T-cell (primary cell): Measurements from ENCODE around the gene RGP1. TPM values are rescaled to one million over a fixed set of nuclear protein-coding genes. Genes with fewer than 3 reads are reported as not detected.

Experiments used
- ATAC-seq, 4 experiments: fragments of 200-7000 bp in 3 of 4; fragments of 150-1000 bp in 1 of 4; cut with Tn5 transposase; replicated peaks in 1 of 4; 1 replicate in 3 of 4; 2 replicates in 1 of 4; pipeline ENCODE4 v1.10.0; 2021; ENCODE audit warnings: moderate library complexity in 3 of 4, mild to moderate bottlenecking in 2 of 4, moderate number of reproducible peaks in 1 of 4
- CTCF ChIA-PET, 2 donors: fragments of 300-600 bp; sonication (Branson Sonifier 250); formaldehyde crosslinking; loops; one replicate each; lab custom pipeline; 2022; ENCODE audit warnings: antibody characterized with exemption in 2 of 2; lab: Charles Lee
- POLR2A ChIA-PET, 2 donors: fragments of 300-600 bp; sonication (Branson Sonifier 250); formaldehyde crosslinking; loops; one replicate each; lab custom pipeline; 2022; ENCODE audit warnings: antibody characterized with exemption in 2 of 2; lab: Charles Lee
- DNase-seq, 35 experiments: peaks; one replicate each; pipeline versions ENCODE4 v3.0.0 to v3.0.0-alpha.2; 2013 to 2023
- H3K27ac ChIP-seq: one replicate; pipeline ENCODE4 v1.5.1; 2013; ENCODE audit warnings: low read length
- H3K27me3 ChIP-seq, 2 experiments: replicated peaks in 1 of 2; 1 replicate in 1 of 2; 2 replicates in 1 of 2; pipeline versions ENCODE4 v1.6.1 to v1.7.0; 2013; ENCODE audit warnings: low read length in 1 of 2, mixed read lengths in 1 of 2; ENCODE audit not compliant: control insufficient read depth in 2 of 2, insufficient read depth in 2 of 2; ENCODE audit errors: extremely low read depth in 1 of 2
- H3K36me3 ChIP-seq, 2 donors: 1 replicate in 1 of 2; 2 replicates in 1 of 2; pipeline versions ENCODE4 v1.6.1 to v1.7.0; 2013; ENCODE audit warnings: low read length in 1 of 2; ENCODE audit not compliant: control insufficient read depth in 2 of 2, insufficient read depth in 1 of 2; ENCODE audit errors: extremely low read depth in 1 of 2
- H3K4me1 ChIP-seq, 2 experiments: 1 replicate in 1 of 2; 2 replicates in 1 of 2; pipeline versions ENCODE4 v1.6.1 to v1.7.0; 2013; ENCODE audit warnings: low read length in 2 of 2, mixed read lengths in 1 of 2; ENCODE audit not compliant: insufficient read depth in 2 of 2, control insufficient read depth in 1 of 2; ENCODE audit errors: extremely low read depth in 1 of 2
- H3K4me3 ChIP-seq, 2 donors: 1 replicate in 1 of 2; 2 replicates in 1 of 2; pipeline versions ENCODE4 v1.5.1 to v1.7.0; 2013; ENCODE audit warnings: mild to moderate bottlenecking in 2 of 2, low read length in 1 of 2, moderate library complexity in 1 of 2; ENCODE audit not compliant: control insufficient read depth in 1 of 2; ENCODE audit errors: extremely low read depth in 1 of 2
- H3K9me3 ChIP-seq: 2 replicates; pipeline ENCODE4 v1.7.0; 2013
- H3K27ac Mint-ChIP-seq, 2 donors: one replicate each; pipeline ENCODE4 v1.8.0; 2020 to 2021; ENCODE audit warnings: mild to moderate bottlenecking in 2 of 2, mixed read lengths in 2 of 2
- H3K27me3 Mint-ChIP-seq, 2 donors: one replicate each; pipeline ENCODE4 v1.8.0; 2021 to 2022; ENCODE audit warnings: mixed read lengths in 2 of 2
- H3K36me3 Mint-ChIP-seq: one replicate; pipeline ENCODE4 v1.8.0; 2021; ENCODE audit warnings: mixed read lengths
- H3K4me1 Mint-ChIP-seq, 3 donors: one replicate each; pipeline ENCODE4 v1.8.0; 2020 to 2022; ENCODE audit warnings: mixed read lengths in 3 of 3, mild to moderate bottlenecking in 1 of 3
- H3K4me3 Mint-ChIP-seq, 3 donors: one replicate each; pipeline ENCODE4 v1.8.0; 2020 to 2022; ENCODE audit warnings: mild to moderate bottlenecking in 3 of 3, mixed read lengths in 3 of 3, moderate library complexity in 3 of 3
- H3K9me3 Mint-ChIP-seq, 3 donors: one replicate each; pipeline ENCODE4 v1.8.0; 2020 to 2022; ENCODE audit warnings: mixed read lengths in 3 of 3
- WGBS: methylation state at CpG from one replicate; pipeline ENCODE4 v1.1.5; 2013; ENCODE audit warnings: missing lambda C conversion rate; ENCODE audit not compliant: insufficient coverage; 5-methylcytosine and 5-hydroxymethylcytosine counted together
- total RNA-seq, 35 experiments: library from RNA in 6 of 35; stranded (reverse) in 6 of 35; fragments of 120-200 nt in 1 of 35; gene quantifications; one replicate each; pipeline versions ENCODE4 v1.2.1 to v1.2.4 and lab custom pipeline; 2013 to 2026

Gene RGP1
- total RNA-seq, 5 donors from 2014 or later (not counting 1 experiment from before 2014, with no cell fraction given), result 20.6 to 36.5 (median 33.5) TPM

- Histone ChIP-seq H3K4me1 (peaks cover 50 to 75% of the 10 kb centered on the region in 2 experiments), H3K27me3 (no peaks in the 10 kb centered on the region), H3K4me3 (peak overlapping the region; percentile 94 to 97), H3K36me3 (peaks cover 4 to 19% of the 10 kb centered on the region in 2 donors), H3K27ac (peak overlapping the region; percentile 95), H3K9me3 (no peaks in the 10 kb centered on the region)
- ATAC-seq, result peak in 1 of 4 experiments; percentile 1
- Mint-ChIP-seq H3K27ac (peak overlapping the region; percentile 94 to 95), H3K36me3 (peaks cover 10% of the 10 kb centered on the region), H3K9me3 (no peaks in the 10 kb centered on the region), H3K27me3 (no peaks in the 10 kb centered on the region), H3K4me1 (peaks cover 17 to 31% (median 30%) of the 10 kb centered on the region in 3 donors), H3K4me3 (peak overlapping the region in 1 of 3 donors; percentile 95)
- peak in 9 of 35 experiments; percentile 7 to 33 (median 12) for DNase-seq
- POLR2A ChIA-PET, result interaction anchor here (0.5 to 0.6 kb wide), 2 partner anchors 22 to 651 kb away, joined by 5 to 14 read pairs; no protein-coding TSS in a partner anchor
- 1% methylated on average over 39 of the region's 47 CpGs for WGBS
- CTCF ChIA-PET, result interaction anchor here (0.6 to 2.9 kb wide), 17 partner anchors 17 to 128 kb away, joined by 3 to 26 read pairs (median 4); partner anchors contain the start of genes CCDC107 (in 1 of the 2), GBA2 (in 1 of the 2), HINT2 (in 1 of the 2) and RGP1 (in 1 of the 2)
Measured at GRCh38 chr9:35731415-35732184, 17.5 kb upstream of the RGP1 start.

- POLR2A ChIA-PET, result interaction anchor here in 1 of 2 donors (0.6 kb wide), 1 partner anchor 652 kb away, joined by 5 read pairs; no protein-coding TSS in a partner anchor
- peak within 1 kb of the TSS in 1 of 3 donors; percentile 95 for H3K4me3 Mint-ChIP-seq
- peaks cover 17 to 31% (median 30%) of the 10 kb centered on the region in 3 donors for H3K4me1 Mint-ChIP-seq
- peaks cover 6 to 25% of the 10 kb centered on the region in 2 donors for H3K36me3 ChIP-seq
- peak within 1 kb of the TSS; percentile 94 to 97 for H3K4me3 ChIP-seq
- peaks cover 11% of the 10 kb centered on the region for H3K36me3 Mint-ChIP-seq
- H3K27me3 ChIP-seq, result no peaks in the 10 kb centered on the region
- peak within 1 kb of the TSS; percentile 94 to 95 for H3K27ac Mint-ChIP-seq
- H3K9me3 ChIP-seq, result no peaks in the 10 kb centered on the region
- ATAC-seq (peak; percentile 88 to 92 (median 90)), DNase-seq (peak; percentile 91 to 98 (median 93))
- H3K9me3 Mint-ChIP-seq, result no peaks in the 10 kb centered on the region
- H3K4me1 ChIP-seq, result peaks cover 46 to 68% of the 10 kb centered on the region in 2 experiments
- no peaks in the 10 kb centered on the region for H3K27me3 Mint-ChIP-seq
- peak within 1 kb of the TSS; percentile 95 for H3K27ac ChIP-seq
- WGBS, result 0% methylated on average over 49 of the region's 49 CpGs
- CTCF ChIA-PET, result interaction anchor here (0.6 to 2.9 kb wide), 17 partner anchors 16 to 129 kb away, joined by 3 to 26 read pairs (median 4); partner anchors contain the start of genes CCDC107 (in 1 of the 2), GBA2 (in 1 of the 2), HINT2 (in 1 of the 2) and RGP1 (in 1 of the 2)
Measured at GRCh38 chr9:35732185-35732799, 16.8 kb upstream of the RGP1 start, which contains the start of the genes CREB3 and TLN1. Gene CREB3 (plus strand): TSS chr9:35732666. CDS start chr9:35732773, 107 bp downstream. Gene TLN1 (minus strand): TSS chr9:35732195. CDS start chr9:35725694, 6,501 bp downstream.

- Histone ChIP-seq H3K27ac (peak overlapping the region; percentile 95), H3K4me1 (peaks cover 39 to 61% of the 10 kb centered on the region in 2 experiments), H3K36me3 (peaks cover 12 to 32% of the 10 kb centered on the region in 2 donors), H3K9me3 (no peaks in the 10 kb centered on the region), H3K4me3 (peak overlapping the region; percentile 94 to 97), H3K27me3 (no peaks in the 10 kb centered on the region)
- Mint-ChIP-seq H3K4me1 (peaks cover 17 to 31% (median 30%) of the 10 kb centered on the region in 3 donors), H3K4me3 (peak overlapping the region in 1 of 3 donors; percentile 95), H3K27ac (peak overlapping the region; percentile 94 to 95), H3K36me3 (peaks cover 15% of the 10 kb centered on the region), H3K9me3 (no peaks in the 10 kb centered on the region), H3K27me3 (no peaks in the 10 kb centered on the region)
- CTCF ChIA-PET, result interaction anchor here (0.6 to 2.9 kb wide), 10 partner anchors 16 to 129 kb away, joined by 3 to 26 read pairs (median 4); partner anchors contain the start of genes CCDC107 (in 1 of the 2), GBA2 (in 1 of the 2), HINT2 (in 1 of the 2) and RGP1 (in 1 of the 2)
- POLR2A ChIA-PET, result no interaction called here
- 4% methylated on average over 6 of the region's 14 CpGs for WGBS
- DNase-seq (peak in 5 of 35 experiments; percentile 8 to 46 (median 12)), ATAC-seq (no peak)
Measured at GRCh38 chr9:35732800-35733541, 16.1 kb upstream of the RGP1 start.

GRCh38 chr9:35734096-35734495 lies 15.0 kb upstream of the RGP1 start:
- Histone ChIP-seq H3K27me3 (no peaks in the 10 kb centered on the region), H3K4me3 (no peak overlapping the region), H3K27ac (no peak overlapping the region), H3K36me3 (peaks cover 12 to 44% of the 10 kb centered on the region in 2 donors), H3K9me3 (no peaks in the 10 kb centered on the region), H3K4me1 (peaks cover 29 to 51% of the 10 kb centered on the region in 2 experiments)
- 100% methylated on average over 1 of the region's 3 CpGs for WGBS
- Mint-ChIP-seq H3K4me1 (peaks cover 17 to 31% (median 30%) of the 10 kb centered on the region in 3 donors), H3K4me3 (no peak overlapping the region), H3K9me3 (no peaks in the 10 kb centered on the region), H3K27ac (peak overlapping the region in 1 of 2 donors; percentile 28), H3K36me3 (peaks cover 26% of the 10 kb centered on the region), H3K27me3 (no peaks in the 10 kb centered on the region)
- POLR2A ChIA-PET, result no interaction called here
- ATAC-seq (no peak), DNase-seq (no peak)
- CTCF ChIA-PET, result interaction anchor here (0.6 to 2.9 kb wide), 6 partner anchors 14 to 76 kb away, joined by 3 to 49 read pairs (median 4); partner anchors contain the start of genes CCDC107 (in 1 of the 2), GBA2 (in 1 of the 2), MSMP (in 1 of the 2) and RGP1 (in 1 of the 2)

- peak in 3 of 4 experiments; percentile 14 to 20 (median 15) for ATAC-seq
- peaks cover 19 to 61% of the 10 kb centered on the region in 2 donors for H3K36me3 ChIP-seq
Measured at GRCh38 chr9:35736201-35736633, 12.9 kb upstream of the RGP1 start.

More at GRCh38 chr9:35736201-35736633, 12.9 kb upstream of the RGP1 start:
- Mint-ChIP-seq H3K36me3 (peaks cover 42% of the 10 kb centered on the region), H3K9me3 (no peaks in the 10 kb centered on the region), H3K4me3 (no peak overlapping the region), H3K27me3 (no peaks in the 10 kb centered on the region), H3K27ac (peak overlapping the region in 1 of 2 donors; percentile 44), H3K4me1 (peaks cover 17 to 32% (median 30%) of the 10 kb centered on the region in 3 donors)
- peak; percentile 11 to 81 (median 56) for DNase-seq
- 72% methylated on average over 4 of the region's 5 CpGs for WGBS
- CTCF ChIA-PET, result interaction anchor here (0.5 to 3.4 kb wide), 10 partner anchors 12 to 1810 kb away, joined by 3 to 49 read pairs (median 4); partner anchors contain the start of genes GBA2 (in 2 of the 2), RGP1 (in 2 of the 2) and ARHGEF39 (in 1 of the 2)
- H3K27me3 ChIP-seq, result no peaks in the 10 kb centered on the region
- peaks cover 9 to 30% of the 10 kb centered on the region in 2 experiments for H3K4me1 ChIP-seq
- H3K9me3 ChIP-seq, result no peaks in the 10 kb centered on the region
- POLR2A ChIA-PET, result interaction anchor here in 1 of 2 donors (0.9 kb wide), 1 partner anchor 12 kb away, joined by 3 read pairs; no protein-coding TSS in a partner anchor
- no peak overlapping the region for H3K4me3 ChIP-seq
- H3K27ac ChIP-seq, result no peak overlapping the region
